ENCODE measurements around the gene COX4I2. TPM values are rescaled to one million over a fixed set of nuclear protein-coding genes. Genes with fewer than 3 reads are reported as not detected.
A peak's percentile ranks its signal among the peaks of the same experiment; 100 is the strongest.

Gene COX4I2
- total RNA-seq, 1 donor from 2014 or later, result 7.6 TPM

DNA sequence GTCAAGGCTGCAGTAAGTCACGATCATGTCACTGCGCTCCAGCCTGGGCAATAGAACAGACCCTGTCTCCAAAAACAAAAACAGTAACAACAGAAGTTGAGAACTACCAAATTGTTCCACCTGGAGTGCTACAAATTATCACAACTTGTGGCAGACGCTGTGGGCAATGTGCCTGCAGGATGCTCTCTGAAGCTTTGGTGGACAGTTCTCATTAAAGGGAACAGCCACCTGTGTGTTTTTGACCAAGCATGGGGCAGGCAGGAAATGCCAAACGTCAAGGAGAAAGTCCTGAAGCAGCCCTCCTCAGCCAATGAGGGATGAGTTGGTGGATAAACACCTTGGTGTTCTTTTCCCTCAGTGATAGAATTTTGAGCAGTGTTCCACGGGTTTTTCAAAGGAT lies 15.8 kb downstream of the COX4I2 start:
- DNase-seq, result no peak
- intact Hi-C loops (cut with micrococcal nuclease), result no loop called here
- H3K27ac ChIP-seq (replicated peaks), result no peak overlapping the region
- no peak overlapping the region for H3K4me3 ChIP-seq
- H3K36me3 ChIP-seq, result no peaks in the 10 kb centered on the region
- no peaks in the 10 kb centered on the region for H3K9me3 ChIP-seq (replicated peaks)
- no peaks in the 10 kb centered on the region for H3K27me3 ChIP-seq (ENCODE audit: low read depth)
- H3K4me1 ChIP-seq, result peaks cover 13% of the 10 kb centered on the region
- TF ChIP-seq, protein P1, sequence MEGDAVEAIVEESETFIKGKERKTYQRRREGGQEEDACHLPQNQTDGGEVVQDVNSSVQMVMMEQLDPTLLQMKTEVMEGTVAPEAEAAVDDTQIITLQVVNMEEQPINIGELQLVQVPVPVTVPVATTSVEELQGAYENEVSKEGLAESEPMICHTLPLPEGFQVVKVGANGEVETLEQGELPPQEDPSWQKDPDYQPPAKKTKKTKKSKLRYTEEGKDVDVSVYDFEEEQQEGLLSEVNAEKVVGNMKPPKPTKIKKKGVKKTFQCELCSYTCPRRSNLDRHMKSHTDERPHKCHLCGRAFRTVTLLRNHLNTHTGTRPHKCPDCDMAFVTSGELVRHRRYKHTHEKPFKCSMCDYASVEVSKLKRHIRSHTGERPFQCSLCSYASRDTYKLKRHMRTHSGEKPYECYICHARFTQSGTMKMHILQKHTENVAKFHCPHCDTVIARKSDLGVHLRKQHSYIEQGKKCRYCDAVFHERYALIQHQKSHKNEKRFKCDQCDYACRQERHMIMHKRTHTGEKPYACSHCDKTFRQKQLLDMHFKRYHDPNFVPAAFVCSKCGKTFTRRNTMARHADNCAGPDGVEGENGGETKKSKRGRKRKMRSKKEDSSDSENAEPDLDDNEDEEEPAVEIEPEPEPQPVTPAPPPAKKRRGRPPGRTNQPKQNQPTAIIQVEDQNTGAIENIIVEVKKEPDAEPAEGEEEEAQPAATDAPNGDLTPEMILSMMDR (IDR thresholded peaks at IDR 0.05; ENCODE audit: borderline replicate concordance), result no peak

DNA sequence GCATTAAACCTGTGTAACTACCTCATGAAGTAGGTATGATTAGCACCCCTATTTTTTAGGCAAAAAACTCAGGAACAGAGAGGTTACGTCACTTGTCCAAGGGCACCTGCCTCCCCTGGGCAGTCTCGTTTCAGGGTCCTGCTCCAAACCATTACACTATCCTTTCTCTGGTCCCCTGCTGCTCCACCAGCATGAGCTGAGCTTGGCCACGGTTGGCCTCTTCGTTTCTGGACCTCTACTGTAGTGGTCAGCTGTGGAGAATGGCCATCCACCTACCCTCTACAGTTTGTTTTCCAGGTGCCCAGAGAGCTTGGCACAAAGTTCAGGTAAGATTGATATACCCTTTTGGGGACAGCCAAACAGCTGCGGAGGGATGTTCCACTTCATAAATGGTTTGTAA lies 16.8 kb downstream of the COX4I2 start:
- no peaks in the 10 kb centered on the region for H3K36me3 ChIP-seq
- H3K4me1 ChIP-seq, result peaks cover 13% of the 10 kb centered on the region
- intact Hi-C loops (cut with micrococcal nuclease), result no loop called here
- H3K4me3 ChIP-seq, result no peak overlapping the region
- H3K27ac ChIP-seq (replicated peaks), result no peak overlapping the region
- no peaks in the 10 kb centered on the region for H3K27me3 ChIP-seq (ENCODE audit: low read depth)
- TF ChIP-seq, protein P1 (IDR thresholded peaks at IDR 0.05; ENCODE audit: borderline replicate concordance), result no peak
- H3K9me3 ChIP-seq (replicated peaks), result no peaks in the 10 kb centered on the region
- no peak for DNase-seq

DNA sequence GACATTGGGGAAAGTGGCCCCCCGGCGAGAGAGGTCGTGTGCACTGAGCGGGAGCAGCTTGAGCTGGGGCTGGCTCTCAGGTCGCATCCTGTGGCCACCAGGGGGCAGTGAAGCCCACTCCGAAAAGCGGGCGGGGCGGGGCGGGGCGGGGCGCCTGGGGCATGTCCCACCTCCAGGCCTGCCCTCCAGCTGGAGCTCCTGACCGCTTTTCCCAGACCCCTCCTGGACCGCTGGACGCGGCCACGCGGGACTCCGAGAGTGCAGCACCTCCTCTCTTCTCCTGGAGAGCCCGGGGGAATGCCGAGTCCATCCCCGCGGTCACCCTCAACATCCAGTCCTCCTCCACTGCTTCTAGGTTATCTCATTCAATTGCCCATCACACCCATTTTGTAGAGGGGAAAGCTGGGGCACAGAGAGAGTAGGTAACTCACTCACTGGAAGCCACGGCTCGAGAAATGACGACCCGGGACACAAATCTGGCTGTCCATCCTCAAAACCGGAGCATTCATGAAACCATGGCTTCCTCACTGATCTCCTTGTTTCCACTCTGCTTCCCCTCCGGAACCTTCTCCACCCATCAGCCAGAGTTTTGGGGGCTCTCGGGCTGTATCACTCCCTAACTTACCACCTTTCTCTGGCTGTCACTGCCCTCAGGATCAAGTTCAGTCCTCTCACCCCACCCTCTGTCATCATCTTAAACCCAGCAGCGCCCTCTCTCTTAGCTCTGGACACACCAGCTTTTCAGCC lies 24.1 kb downstream of the COX4I2 start:
- Histone ChIP-seq H3K4me1 (peaks cover 53% of the 10 kb centered on the region), H3K36me3 (peaks cover 28% of the 10 kb centered on the region), H3K27ac (replicated peaks) (peak overlapping the region; percentile 85), H3K9me3 (replicated peaks) (no peaks in the 10 kb centered on the region), H3K4me3 (peak overlapping the region; percentile 59), H3K27me3 (ENCODE audit: low read depth) (no peaks in the 10 kb centered on the region)
- intact Hi-C loops (cut with micrococcal nuclease), result loop anchor here (2.0 kb wide), 1 partner anchor 63 kb away; no protein-coding TSS in a partner anchor
- TF ChIP-seq, protein P1 (IDR thresholded peaks at IDR 0.05; ENCODE audit: borderline replicate concordance), result peak; percentile 84
- DNase-seq, result peak; percentile 86

DNA sequence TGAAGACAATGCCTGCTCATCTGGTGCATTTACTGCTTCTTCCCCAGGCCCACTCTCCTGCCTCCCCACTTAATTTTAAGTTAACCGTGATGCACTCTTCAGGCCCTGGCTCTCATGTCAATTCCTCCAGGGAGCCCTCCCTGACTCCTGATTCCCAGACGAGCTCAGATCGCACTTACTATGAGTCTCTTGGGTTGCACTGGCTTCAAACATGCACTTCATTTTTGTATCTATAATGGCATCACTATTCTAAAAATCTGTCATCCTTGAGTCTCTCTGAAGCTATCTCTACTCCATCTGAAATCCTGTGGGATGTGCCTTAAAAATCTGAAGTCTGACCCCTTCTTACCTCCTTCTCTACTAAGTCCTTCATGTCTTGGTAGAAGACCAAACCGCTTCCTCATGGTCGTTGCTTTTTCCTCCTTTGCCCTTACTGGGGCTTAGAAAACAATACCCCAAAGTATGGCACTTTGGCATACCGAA lies 24.7 kb downstream of the COX4I2 start:
- peaks cover 59% of the 10 kb centered on the region for H3K4me1 ChIP-seq

DNA sequence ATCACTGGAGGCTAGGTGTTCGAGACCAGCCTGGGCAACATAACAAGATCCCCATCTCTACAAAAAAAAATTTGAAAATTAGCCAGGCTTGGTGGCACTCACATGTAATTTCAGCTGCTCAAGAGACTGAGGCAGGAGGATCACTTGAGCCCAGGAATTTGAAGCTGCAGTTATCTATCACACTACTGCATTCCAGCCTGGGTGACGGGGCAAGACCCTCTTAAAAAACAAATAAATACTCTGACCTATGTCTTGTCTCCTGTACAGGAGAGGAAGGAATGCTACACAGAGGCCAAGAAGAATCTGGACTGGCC lies 25.8 kb downstream of the COX4I2 start:
- TF ChIP-seq, protein P1 (IDR thresholded peaks at IDR 0.05; ENCODE audit: borderline replicate concordance), result no peak
- no peak for DNase-seq
- Histone ChIP-seq H3K27ac (replicated peaks) (peak overlapping the region; percentile 95), H3K27me3 (ENCODE audit: low read depth) (no peaks in the 10 kb centered on the region), H3K9me3 (replicated peaks) (no peaks in the 10 kb centered on the region), H3K4me1 (peaks cover 70% of the 10 kb centered on the region), H3K36me3 (peaks cover 28% of the 10 kb centered on the region), H3K4me3 (no peak overlapping the region)
- intact Hi-C loops (cut with micrococcal nuclease), result no loop called here

More for the DNA sequence above, 24.7 kb downstream of the COX4I2 start:
- no peak for DNase-seq
- H3K36me3 ChIP-seq, result peaks cover 28% of the 10 kb centered on the region
- H3K9me3 ChIP-seq (replicated peaks), result no peaks in the 10 kb centered on the region
- peak overlapping the region; percentile 59 for H3K4me3 ChIP-seq
- no peaks in the 10 kb centered on the region for H3K27me3 ChIP-seq (ENCODE audit: low read depth)
- TF ChIP-seq, protein P1 (IDR thresholded peaks at IDR 0.05; ENCODE audit: borderline replicate concordance), result no peak
- peak overlapping the region; percentile 85 for H3K27ac ChIP-seq (replicated peaks)
- intact Hi-C loops (cut with micrococcal nuclease), result no loop called here

Data from left ventricle myocardium inferior (tissue), 1 donor.